GM19467 (cell line): Measurements from ENCODE around the gene ANKRD26.
"Not testable (repeated sequence)": the region's sequence is repeated elsewhere in the genome, so short reads cannot be mapped to it uniquely, and the experiment has no call there.

Experiments used
- ATAC-seq: cut with Tn5 transposase; IDR thresholded peaks from one replicate; pipeline ENCODE4 v1.9.1; 2021; ENCODE audit warnings: mild to moderate bottlenecking, moderate library complexity; ENCODE audit not compliant: unreplicated experiment

The ANKRD26 gene

DNA sequence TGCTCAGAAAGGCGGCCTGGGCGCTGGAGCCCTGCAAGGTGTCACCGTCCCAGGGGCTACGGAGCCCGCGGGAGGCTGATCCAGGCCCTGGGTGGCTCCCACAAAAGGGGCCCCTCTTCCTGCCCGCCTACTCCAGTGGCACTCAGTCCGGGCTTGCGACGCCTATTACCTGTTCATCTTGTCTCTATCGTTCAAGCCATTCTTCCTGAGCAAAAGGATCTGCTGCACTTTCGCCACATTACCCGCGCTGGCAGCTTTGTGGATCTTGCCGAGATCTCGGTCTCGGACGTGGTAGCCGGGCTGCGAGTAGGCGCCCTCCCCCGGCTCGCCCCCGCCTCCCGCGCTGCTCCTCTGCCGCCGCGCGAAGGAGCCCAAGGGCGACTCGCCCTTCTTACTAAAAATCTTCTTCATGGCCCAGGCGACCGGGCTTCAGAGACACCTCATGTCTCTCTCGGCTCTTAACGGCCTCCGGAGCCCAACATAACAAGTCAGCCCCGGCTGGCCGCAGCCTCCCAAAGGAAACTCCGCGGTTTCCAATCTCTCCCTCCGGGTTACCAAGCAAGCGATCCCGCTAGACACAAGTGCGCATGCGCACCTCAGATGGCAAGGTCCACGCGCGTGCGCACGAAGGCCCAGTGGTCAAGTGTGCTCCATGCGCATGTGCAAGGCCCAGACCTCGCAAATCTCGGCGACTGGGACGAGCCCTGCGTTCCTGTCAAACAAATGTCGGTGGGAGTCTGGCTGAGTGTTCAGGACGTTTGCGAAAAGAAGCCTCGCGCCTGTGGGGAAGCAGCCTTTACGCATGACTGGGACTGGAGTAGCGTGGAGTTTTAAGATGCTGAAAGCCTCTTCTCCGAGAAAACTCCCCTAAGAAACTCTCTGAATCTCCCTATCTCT lies at the start of gene ANKRD26:
Gene ANKRD26, minus strand, starts transcription at position 579 of the 897 bp plus-strand sequence. Its CDS starts 168 bp downstream, at position 411.
- peak; percentile 76 for ATAC-seq

- no peak for ATAC-seq
Observed at GRCh38 chr10:27147701-27148100, 47.4 kb upstream of the ANKRD26 start.

DNA sequence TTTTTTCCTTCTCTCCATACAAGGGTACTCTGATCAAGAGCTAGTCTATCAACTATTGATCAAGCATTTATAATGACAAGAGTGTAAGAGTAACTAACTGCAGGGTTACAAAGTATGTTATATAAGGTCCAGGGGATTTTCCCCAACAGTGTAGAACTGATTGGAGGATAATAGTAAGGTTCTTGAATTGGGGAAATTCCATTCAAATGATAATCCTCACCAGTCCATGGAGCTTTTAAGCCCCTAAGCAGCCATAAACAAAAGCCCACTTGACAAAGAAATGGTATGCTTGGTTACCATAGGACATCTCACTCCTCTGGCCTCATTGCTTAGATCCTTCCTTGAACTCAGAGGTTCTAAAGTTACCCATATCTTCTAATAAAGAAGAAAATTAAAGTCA lies 45.6 kb upstream of the ANKRD26 start:
- ATAC-seq = no peak

DNA sequence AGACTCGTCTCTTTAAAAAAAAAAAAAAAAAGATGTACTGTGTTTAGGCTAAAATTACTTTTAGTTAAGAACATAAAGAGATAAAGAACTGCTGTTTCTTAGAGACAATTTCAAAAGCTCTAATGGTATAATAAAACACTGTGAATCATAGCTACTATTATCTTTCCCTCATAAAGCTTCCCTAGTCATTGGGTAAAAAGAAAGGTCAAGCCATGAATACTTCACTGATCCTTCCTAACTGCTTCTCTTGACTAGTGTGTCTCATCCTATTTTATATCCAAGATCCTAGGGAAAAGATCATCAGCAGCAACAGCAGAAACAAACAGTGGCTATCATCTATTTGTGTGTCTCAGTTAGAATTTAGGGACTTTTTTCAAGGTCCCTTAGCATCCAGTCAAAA lies 43.4 kb upstream of the ANKRD26 start:
- ATAC-seq = no peak

DNA sequence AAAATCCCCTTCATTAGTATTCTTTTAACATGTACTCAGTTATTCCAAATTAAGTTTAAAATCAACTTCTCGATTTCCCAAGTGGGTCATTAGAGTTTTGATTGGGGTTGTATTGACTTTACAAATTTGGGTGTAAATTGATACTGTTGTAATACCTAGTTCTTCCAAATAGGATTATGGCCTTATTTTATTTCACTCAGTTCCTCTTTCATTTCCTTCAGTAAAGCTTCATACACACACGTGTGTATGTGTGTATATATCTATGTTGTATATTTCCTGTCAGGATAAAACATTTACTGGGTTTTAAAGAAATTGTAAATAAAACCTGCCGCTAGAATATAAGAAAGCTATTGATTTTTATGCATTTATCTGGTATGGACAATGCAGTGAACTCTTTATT lies 38.0 kb upstream of the ANKRD26 start:
- ATAC-seq = no peak

DNA sequence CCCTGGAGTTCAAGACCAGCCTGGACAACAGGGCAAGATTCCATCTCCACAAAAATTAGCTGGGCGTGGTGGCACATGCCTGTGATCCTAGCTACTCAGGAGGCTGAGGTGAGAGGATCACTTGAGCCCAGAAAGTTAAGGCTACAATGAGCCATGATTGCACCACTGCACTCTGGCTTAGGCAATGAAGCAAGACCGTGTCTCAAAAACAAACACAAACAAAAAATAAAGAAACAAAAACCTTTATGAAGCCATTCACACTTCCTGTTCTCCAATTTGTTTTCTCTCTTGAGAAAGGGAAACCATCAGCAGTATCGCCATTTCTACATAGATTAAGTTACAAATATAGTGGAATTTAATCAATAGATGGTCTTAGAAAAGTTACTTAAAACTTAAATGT lies 34.1 kb upstream of the ANKRD26 start:
- no peak for ATAC-seq

DNA sequence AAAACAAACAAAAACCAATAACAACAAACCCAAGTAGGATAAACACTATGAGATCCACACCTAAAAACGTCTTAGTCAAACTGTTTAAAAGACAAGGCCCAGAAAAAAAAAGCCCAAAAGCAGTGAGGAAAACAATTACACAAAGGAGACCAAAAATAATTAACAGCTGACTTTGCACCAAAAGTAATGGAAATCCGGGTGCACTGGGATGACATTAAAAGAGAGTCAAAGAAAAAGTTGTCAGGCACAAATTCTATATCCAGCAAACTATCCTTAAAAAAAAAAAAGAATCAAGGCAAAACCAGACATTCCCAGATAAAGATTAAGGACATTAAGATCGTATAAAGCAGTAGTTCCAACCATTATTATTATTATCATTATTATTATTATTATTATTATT lies 7.9 kb upstream of the ANKRD26 start:
- no peak for ATAC-seq

GRCh38 chr10:27104919-27105318 lies 4.6 kb upstream of the ANKRD26 start:
- no peak for ATAC-seq

- no peak for ATAC-seq
Observed at GRCh38 chr10:27100813-27101347, 586 bp upstream of the ANKRD26 start.

GRCh38 chr10:27099448-27099847 lies 846 bp downstream of the ANKRD26 start:
- no peak for ATAC-seq

DNA sequence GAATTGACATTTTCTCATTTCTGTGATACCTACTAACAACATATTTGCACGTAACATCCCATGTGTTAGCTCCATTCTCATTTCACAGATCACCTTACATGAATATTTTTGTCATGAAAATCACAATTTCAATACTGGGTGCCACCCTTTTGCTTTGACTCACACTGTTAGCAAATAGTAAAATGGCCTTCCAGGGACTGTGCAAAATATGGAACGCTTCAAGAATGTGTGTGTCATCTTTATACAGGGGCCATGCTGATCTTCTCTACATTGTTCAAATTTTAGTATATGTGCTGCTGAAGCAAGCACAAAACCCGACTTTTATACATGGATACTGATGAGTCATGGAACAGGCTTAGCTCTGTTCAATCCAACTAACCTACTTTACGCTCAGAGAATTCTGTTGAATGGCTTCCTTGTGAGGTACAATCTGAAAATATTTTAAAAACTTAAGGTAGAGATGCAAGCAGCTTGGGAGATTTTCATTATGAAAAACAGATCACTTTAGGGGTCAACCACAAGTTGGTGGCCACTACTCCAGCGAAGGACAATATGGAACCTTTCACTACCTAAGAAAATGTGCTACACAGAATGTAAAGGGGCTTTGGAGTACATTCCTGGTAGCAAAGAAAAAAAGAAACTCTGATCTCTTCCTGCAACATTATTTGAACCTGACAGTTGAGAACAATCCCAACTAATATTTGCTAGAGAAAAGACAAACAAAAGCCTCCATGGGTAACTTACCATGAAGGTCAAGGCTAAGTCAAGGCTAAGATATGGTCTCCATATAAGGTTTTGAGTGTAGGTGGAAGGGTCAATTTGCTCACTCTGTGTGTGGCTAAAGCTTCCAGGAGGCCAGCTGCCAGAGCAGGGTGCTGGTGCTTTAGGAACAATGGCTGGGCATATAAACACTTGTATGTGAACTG lies 11.9 kb downstream of the ANKRD26 start:
- no peak for ATAC-seq

DNA sequence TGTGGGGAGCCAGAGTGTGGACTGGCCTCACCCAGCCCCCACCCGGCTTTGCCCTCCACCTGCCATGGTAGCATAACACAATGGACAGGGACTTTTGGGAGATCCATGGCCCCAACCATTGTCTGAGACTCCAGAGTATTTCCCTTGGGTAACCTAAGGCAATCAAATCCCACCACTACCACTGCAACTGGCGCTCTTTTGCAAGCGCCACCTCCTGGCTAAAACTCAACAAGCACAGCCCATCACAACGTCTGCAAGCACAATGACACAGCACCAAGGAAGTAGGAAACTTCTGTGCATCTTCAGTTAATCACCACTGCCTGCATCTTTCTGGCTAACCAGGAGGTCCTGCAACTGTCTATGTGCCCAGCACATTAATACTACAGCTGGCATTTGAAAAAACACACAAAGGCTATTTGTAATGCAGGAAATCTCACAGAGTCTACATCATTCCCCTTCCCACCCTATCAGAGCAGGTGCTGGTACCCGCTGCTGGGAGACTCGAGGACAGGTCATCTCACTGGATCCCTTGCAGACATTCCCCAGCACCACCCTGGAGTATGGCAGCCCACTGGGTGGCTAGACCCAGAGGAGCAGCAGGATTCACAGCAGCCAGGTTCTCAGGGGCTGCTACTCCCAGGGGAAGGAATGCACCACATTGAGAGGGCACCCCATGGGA lies 27.7 kb downstream of the ANKRD26 start:
- ATAC-seq = no peak

GRCh38 chr10:27068217-27068891 lies 31.9 kb downstream of the ANKRD26 start:
- no peak for ATAC-seq

- no peak for ATAC-seq
Observed at GRCh38 chr10:27065084-27065483, 35.2 kb downstream of the ANKRD26 start.

- ATAC-seq = no peak
Observed at GRCh38 chr10:27052656-27053055, 47.6 kb downstream of the ANKRD26 start.

DNA sequence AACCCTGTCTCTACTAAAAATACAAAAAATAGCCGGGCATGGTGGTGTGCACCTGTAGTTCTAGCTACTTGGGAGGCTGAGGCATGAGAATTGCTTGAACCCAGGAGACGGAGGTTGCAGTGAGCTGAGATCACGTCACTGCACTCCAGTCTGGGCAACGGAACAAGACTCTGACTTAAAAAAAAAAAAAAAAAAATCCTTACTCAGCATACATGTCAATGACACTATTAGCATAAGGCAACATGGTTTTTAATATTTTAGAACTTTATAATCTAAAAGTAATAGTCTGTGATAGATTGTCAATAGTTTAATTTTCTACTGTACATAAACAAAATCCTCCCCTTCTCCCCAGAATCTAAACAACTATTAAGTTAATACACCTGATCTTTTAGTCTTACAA lies 55.0 kb downstream of the ANKRD26 start:
- ATAC-seq = not testable (repeated sequence)

GRCh38 chr10:27041196-27041595 lies 59.1 kb downstream of the ANKRD26 start:
- ATAC-seq = no peak

GRCh38 chr10:27038168-27038567 lies 62.1 kb downstream of the ANKRD26 start:
- ATAC-seq = no peak

DNA sequence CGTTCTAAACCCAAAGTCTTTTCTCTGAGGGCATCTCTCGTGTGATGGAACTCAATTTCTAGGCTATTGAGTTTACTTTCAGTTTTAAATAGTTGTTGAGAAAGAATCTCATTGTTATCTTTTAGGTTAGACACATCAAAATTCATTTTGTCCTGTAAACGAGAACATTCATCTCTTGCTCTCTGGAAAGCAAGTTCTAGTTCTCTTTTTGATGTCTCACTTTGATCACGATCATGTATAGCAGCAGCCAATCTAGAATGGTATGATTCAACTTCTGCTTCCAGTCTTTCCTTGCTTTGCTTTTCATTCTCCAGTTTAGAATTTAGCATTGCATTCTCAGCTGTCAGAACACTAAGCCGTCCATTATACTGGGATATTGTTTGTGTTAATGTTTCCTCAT lies 65.1 kb downstream of the ANKRD26 start:
- no peak for ATAC-seq

GRCh38 chr10:27030060-27030459 lies 70.2 kb downstream of the ANKRD26 start:
- ATAC-seq = no peak
